NCI-H1417 treated with DMSO at 0.1 percent for 48 hours (cell line): Measurements from ENCODE around the gene COG8.

ENCODE experiments used
- DNase-seq: peaks from one replicate; lab custom pipeline; 2025; lab: John Stamatoyannopoulos, UW

The COG8 gene

GRCh38 chr16:69346683-69347082 lies 7.3 kb upstream of the COG8 start:
- no peak for DNase-seq

DNA sequence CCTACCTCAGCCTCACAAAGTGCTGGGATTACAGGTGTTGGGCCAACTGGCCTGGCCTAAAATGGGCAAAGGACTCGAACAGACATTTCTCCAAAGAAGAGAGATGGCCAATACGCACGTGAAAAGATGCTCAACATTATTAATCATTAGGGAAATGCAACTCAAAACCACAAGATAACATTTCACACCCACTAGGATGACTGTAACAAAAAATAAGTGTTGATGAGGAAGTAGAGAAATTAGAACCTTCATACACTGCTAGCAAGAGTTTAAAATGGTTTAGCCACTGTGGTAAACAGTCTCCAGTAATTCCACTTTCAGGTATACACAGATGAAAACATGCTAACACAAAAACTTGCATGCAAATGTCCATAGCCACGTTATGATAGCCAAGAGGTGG lies 6.6 kb upstream of the COG8 start:
- DNase-seq, result no peak

- no peak for DNase-seq
These were observed 4.8 kb upstream of the COG8 start for GRCh38 chr16:69344171-69344570.

- no peak for DNase-seq
These were observed 806 bp upstream of the COG8 start for GRCh38 chr16:69340095-69340644.

DNA sequence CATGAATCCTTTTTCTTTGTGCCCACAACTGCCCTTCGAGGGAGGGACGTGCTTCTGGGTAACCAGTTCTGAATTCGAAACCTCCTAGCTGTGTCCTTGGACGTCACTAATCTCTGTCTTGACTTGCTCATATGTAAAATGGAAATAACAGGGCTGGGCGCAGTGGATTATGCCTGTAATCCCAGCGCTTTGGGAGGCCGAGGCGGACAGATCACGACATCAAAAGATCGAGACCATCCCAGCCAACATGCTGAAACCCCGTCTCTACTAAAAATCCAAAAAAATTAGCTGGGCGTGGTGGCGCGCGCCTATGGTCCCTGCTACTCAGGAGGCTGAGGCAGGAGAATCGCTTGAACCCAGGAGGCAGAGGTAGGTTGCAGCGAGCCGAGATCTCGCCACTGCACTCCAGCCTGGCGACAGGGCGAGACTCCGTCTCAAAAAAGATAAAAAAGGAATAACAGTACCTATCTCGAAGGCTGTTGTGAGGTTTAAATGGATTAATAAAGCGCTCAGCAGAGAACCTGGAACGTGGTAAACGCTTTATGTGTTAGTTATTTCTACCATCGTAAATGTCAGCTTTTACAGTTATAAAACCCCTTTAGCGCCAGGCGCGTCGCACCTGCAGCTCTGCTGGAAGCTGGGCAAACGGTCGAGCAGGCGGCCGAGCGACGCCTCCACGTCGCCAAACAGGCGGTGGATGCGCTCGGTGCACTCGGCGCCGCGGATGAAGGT lies 641 bp downstream of the COG8 start:
- no peak for DNase-seq

DNA sequence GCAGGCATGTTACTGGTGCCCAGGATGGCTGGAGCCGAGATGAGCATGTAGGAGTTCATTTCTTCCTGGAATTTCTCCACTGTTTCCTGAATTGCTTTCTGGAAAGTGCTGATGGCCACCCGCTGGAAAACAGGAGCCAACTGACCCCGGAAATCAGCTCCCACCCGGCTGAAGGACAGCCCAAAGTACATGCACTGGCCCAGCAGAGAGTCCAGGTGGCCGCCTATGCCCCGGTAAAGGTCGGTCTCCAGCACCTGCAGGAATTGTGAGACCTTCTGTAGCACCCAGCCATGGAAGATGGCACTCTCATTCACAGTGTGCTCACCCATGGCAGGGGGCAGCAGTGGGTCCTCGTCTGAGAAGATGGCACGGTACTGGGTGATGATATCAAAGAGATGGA lies 4.7 kb downstream of the COG8 start:
- no peak for DNase-seq

DNA sequence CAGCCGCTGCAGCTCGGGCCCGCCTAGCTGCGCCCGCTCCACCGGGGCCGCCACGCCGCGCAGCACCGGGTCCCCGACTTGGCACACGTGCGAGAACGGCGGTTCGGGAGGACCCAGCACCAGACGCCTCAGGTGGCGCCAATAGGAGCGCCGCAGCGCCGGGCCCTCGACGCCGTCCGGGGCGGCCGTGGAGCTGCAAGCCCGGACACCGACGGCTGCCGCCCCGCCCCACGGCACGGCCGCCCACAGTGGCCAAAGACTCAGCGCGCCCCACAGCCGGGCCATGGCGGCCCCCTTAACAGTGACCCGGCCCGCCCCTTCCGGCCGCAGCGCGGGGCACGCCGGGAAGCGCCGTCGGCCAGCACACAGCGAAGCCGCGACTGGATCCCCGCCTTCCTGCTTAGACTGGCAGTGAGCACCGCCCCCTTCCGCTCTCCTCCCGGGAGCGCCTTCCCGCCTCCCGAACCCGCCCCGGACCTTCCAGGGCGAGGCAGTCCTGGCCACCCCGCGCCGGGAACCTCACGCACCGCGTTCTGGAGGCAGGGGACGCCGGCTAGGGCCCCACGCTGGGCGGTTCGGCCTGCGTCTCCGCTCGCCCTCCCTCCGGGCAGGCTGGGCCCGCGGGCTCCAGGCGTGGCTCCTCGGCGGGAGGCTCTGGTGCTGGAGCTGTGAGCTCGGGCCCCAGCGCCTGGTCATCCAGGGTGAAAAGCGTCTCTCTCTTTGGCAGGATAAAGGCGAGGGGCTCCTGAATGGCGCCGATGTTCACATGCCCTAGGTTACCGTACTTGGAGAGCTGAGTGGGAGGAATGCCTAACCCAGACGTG lies 8.9 kb downstream of the COG8 start, which contains the start of gene PDF:
PDF (minus strand) TSS at position 303 of the 824 bp plus-strand sequence; CDS start at position 285, 18 bp downstream.
- DNase-seq, result peak; percentile 47

- DNase-seq, result no peak
These were observed 9.7 kb downstream of the COG8 start for GRCh38 chr16:69329369-69330285.

- no peak for DNase-seq
These were observed 10.5 kb downstream of the COG8 start for GRCh38 chr16:69328854-69329316.

GRCh38 chr16:69327585-69328310 lies 11.6 kb downstream of the COG8 start:
- DNase-seq, result no peak

DNA sequence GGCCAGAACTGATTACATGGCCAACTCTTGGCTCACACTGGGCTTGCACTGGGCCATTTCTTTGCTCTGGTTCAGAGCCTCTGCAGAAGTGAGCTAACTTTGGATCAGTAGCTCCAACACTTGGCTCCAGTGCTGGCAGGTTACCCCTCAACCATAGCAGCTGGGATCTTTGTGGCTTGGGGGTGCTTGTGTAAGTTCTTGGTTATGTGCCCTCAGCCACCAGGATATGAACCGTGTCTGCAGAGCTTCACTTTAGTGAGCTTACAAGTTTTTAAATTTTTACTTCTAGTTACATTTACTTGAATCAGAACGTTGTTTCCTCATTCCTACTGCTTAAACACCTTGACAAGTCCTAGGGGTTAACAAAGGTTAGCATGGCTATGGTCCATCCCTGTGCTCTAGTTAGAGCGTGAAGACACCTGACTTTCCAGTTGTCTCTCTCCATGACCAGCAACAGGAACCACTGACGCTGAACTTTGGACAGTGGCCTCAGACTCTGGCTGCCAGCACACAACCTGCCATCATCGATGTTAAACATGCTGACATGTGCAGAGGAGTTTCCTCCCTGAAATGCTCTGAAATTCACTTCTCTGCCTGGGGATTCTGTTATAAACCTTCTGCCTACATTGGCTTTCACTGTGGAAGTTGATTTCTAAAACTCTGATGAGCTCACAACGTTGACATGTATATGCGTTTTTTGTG lies 13.0 kb downstream of the COG8 start:
- no peak for DNase-seq

GRCh38 chr16:69325784-69326171 lies 13.6 kb downstream of the COG8 start:
- no peak for DNase-seq

GRCh38 chr16:69324585-69325253 lies 14.6 kb downstream of the COG8 start:
- DNase-seq, result no peak

DNA sequence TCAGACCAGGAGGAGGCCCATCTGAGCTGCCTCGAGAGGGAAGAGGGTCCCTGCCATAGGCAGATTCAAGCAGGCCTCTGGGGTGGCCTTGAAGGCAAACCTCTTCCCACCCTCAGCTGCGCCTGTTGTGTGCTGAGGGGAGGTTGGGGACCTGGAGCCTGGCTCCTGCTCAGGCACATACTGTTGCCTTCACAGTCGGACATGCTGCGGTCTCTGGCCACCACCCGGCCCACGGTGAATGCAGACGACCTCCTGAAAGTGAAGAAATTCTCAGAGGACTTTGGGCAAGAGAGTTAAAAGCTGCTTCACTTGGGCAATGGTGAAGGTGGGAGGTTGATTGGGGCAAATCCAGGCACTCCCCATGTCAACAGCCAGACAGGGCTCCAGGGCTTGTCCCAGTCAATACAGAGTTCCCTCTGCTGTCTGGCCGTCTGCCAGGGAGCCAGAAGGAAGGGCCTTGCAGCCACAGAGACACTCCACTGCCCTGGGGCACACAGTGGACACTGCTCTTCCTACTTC lies 15.3 kb downstream of the COG8 start:
- no peak for DNase-seq

GRCh38 chr16:69323415-69323814 lies 15.9 kb downstream of the COG8 start:
- no peak for DNase-seq

GRCh38 chr16:69322343-69322742 lies 17.0 kb downstream of the COG8 start:
- DNase-seq, result no peak

DNA sequence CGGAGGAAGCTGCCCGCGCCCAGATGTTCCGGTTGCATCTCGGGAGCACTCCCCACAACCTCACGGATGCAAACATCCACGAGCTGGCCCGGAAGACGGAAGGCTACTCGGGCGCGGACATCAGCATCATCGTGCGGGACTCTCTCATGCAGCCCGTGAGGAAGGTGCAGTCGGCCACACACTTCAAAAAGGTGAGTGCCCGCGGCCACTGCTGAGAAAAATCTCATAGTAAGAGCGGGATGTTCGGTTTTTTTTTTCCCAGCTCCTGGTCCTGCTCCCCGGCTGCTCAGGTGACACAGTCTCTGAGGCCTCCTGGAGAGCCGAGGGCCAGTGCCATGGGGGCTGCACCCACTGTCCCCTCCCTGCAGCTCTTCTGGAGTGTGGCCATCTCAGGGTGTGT lies 18.3 kb downstream of the COG8 start:
- DNase-seq, result no peak

DNA sequence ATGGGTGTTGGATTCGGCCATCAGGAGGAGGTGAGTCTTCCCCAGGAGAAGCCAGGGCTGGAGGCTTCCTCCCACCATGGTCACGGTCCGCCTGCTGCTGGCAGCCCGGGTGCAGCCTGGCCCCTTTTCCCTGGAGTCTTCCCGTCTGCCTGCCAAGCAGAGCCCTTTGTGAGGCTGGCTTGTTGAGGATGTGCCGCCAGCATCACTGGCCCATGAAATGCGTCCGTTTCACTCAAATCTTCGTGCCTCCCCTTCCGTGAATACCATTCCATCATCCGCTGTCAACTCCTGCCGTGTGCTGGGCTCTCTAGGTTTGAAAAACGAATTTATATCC lies 18.7 kb downstream of the COG8 start:
- DNase-seq, result no peak

- DNase-seq, result no peak
These were observed 19.3 kb downstream of the COG8 start for GRCh38 chr16:69319826-69320739.
